ENCODE data around the gene LTF.

GRCh38 chr3:46414739-46415138 is 50.0 kb downstream of the LTF start:
- no peak for TF ChIP-seq CTCF (IDR thresholded peaks at IDR 0.05)
- no peak for TF ChIP-seq POLR2A (IDR thresholded peaks at IDR 0.05)
